GM21717 (cell line): ENCODE data around the gene SLC46A3.
"Not testable (repeated sequence)": the region's sequence is repeated elsewhere in the genome, so short reads cannot be mapped to it uniquely, and the experiment has no call there.

Experiments used
- ATAC-seq: cut with Tn5 transposase; IDR thresholded peaks from one replicate; pipeline ENCODE4 v1.9.1; 2021; ENCODE audit warnings: mild to moderate bottlenecking, moderate library complexity; ENCODE audit not compliant: unreplicated experiment

Gene SLC46A3

GRCh38 chr13:28718543-28719226 lies at the start of gene SLC46A3:
SLC46A3 (minus strand) TSS chr13:28718970; CDS start chr13:28717998, 972 bp downstream.
- ATAC-seq: peak; percentile 98

- no peak for ATAC-seq
Measured at GRCh38 chr13:28763887-28764286, 45.1 kb upstream of the SLC46A3 start.

- no peak for ATAC-seq
Measured at GRCh38 chr13:28761586-28761985, 42.8 kb upstream of the SLC46A3 start.

GRCh38 chr13:28755546-28755870 lies 36.7 kb upstream of the SLC46A3 start:
- no peak for ATAC-seq

GRCh38 chr13:28754698-28755545 lies 36.2 kb upstream of the SLC46A3 start:
- no peak for ATAC-seq

- no peak for ATAC-seq
Measured at GRCh38 chr13:28753946-28754345, 35.2 kb upstream of the SLC46A3 start.

GRCh38 chr13:28753208-28753892 lies 34.6 kb upstream of the SLC46A3 start:
- no peak for ATAC-seq

GRCh38 chr13:28751175-28751960 lies 32.6 kb upstream of the SLC46A3 start:
- ATAC-seq: no peak

- ATAC-seq: no peak
Measured at GRCh38 chr13:28750187-28751045, 31.6 kb upstream of the SLC46A3 start.

- no peak for ATAC-seq
Measured at GRCh38 chr13:28747851-28748250, 29.1 kb upstream of the SLC46A3 start.

- no peak for ATAC-seq
Measured at GRCh38 chr13:28746287-28746612, 27.5 kb upstream of the SLC46A3 start.

- ATAC-seq: no peak
Measured at GRCh38 chr13:28744656-28745055, 25.9 kb upstream of the SLC46A3 start.

- no peak for ATAC-seq
Measured at GRCh38 chr13:28744091-28744536, 25.3 kb upstream of the SLC46A3 start.

- ATAC-seq: no peak
Measured at GRCh38 chr13:28743499-28744083, 24.8 kb upstream of the SLC46A3 start.

GRCh38 chr13:28743020-28743419 lies 24.2 kb upstream of the SLC46A3 start:
- no peak for ATAC-seq

GRCh38 chr13:28742445-28742844 lies 23.7 kb upstream of the SLC46A3 start:
- not testable (repeated sequence) for ATAC-seq

- peak; percentile 40 for ATAC-seq
Measured at GRCh38 chr13:28741084-28741491, 22.3 kb upstream of the SLC46A3 start.

GRCh38 chr13:28739376-28739775 lies 20.6 kb upstream of the SLC46A3 start:
- ATAC-seq: no peak

GRCh38 chr13:28735481-28736029 lies 16.8 kb upstream of the SLC46A3 start:
- no peak for ATAC-seq
